GM19025 (cell line): ENCODE data around the gene DAGLA.

Source experiments
- ATAC-seq: cut with Tn5 transposase; IDR thresholded peaks from one replicate; pipeline ENCODE4 v1.9.1; 2021; ENCODE audit warnings: mild to moderate bottlenecking, low read depth, moderate library complexity; ENCODE audit not compliant: unreplicated experiment

Gene DAGLA

GRCh38 chr11:61706452-61707400, 26.5 kb downstream of the DAGLA start:
- no peak for ATAC-seq

- no peak for ATAC-seq
Observed at GRCh38 chr11:61707574-61707973, 27.4 kb downstream of the DAGLA start.

GRCh38 chr11:61709110-61709509, 28.9 kb downstream of the DAGLA start:
- no peak for ATAC-seq

GRCh38 chr11:61709572-61709971, 29.4 kb downstream of the DAGLA start:
- ATAC-seq, result no peak

GRCh38 chr11:61710019-61710418, 29.8 kb downstream of the DAGLA start:
- ATAC-seq, result no peak

- no peak for ATAC-seq
Observed at GRCh38 chr11:61711037-61711436, 30.8 kb downstream of the DAGLA start.

GRCh38 chr11:61711498-61711897, 31.3 kb downstream of the DAGLA start:
- ATAC-seq, result no peak

GRCh38 chr11:61712314-61712713, 32.1 kb downstream of the DAGLA start:
- no peak for ATAC-seq

GRCh38 chr11:61712846-61713245, 32.7 kb downstream of the DAGLA start:
- no peak for ATAC-seq

GRCh38 chr11:61713464-61713863, 33.3 kb downstream of the DAGLA start:
- ATAC-seq, result no peak

GRCh38 chr11:61713906-61714305, 33.7 kb downstream of the DAGLA start:
- ATAC-seq, result no peak

GRCh38 chr11:61714316-61714715, 34.1 kb downstream of the DAGLA start:
- ATAC-seq, result no peak

- no peak for ATAC-seq
Observed at GRCh38 chr11:61714916-61715315, 34.7 kb downstream of the DAGLA start.

- no peak for ATAC-seq
Observed at GRCh38 chr11:61715867-61716266, 35.7 kb downstream of the DAGLA start.

GRCh38 chr11:61716478-61717285, 36.5 kb downstream of the DAGLA start:
- no peak for ATAC-seq

- no peak for ATAC-seq
Observed at GRCh38 chr11:61717286-61718033, 37.3 kb downstream of the DAGLA start.

GRCh38 chr11:61718046-61718531, 37.9 kb downstream of the DAGLA start:
- ATAC-seq, result no peak

- ATAC-seq, result no peak
Observed at GRCh38 chr11:61718621-61719302, 38.6 kb downstream of the DAGLA start.

GRCh38 chr11:61719978-61720377, 39.8 kb downstream of the DAGLA start:
- no peak for ATAC-seq

- ATAC-seq, result no peak
Observed at GRCh38 chr11:61720597-61720996, 40.4 kb downstream of the DAGLA start.
